Adipose tissue (tissue), 3 donors: ENCODE data around the gene MEGF9. TPM values are rescaled to one million over a fixed set of nuclear protein-coding genes. Genes with fewer than 3 reads are reported as not detected.
"Not testable (repeated sequence)": the region's sequence is repeated elsewhere in the genome, so short reads cannot be mapped to it uniquely, and the experiment has no call there.

Experiments used
- H3K27ac ChIP-seq: one replicate; pipeline ENCODE4 v1.5.1; 2013; ENCODE audit warnings: low read depth, low read length
- WGBS, 3 donors: extraction: QIAGEN DNeasy Blood & Tissue Kit; methylation state at CpG; one replicate each; pipeline ENCODE4 v1.1.7; 2013; 5-methylcytosine and 5-hydroxymethylcytosine counted together
- polyA plus RNA-seq, 3 donors: library from polyadenylated mRNA; stranded (reverse); fragments of 200-250 nt; gene quantifications; one replicate each; pipeline ENCODE4 v1.2.3, GENCODE V29; 2013
- donor health status: healthy with polysubstance abuse.
- donor health status: Bipolar disorder and iron deficiency.
- donor health status: healthy.

MEGF9 gene
- polyA plus RNA-seq, 3 donors = 3.9 to 8.0 (median 7.0) TPM

GRCh38 chr9:120642129-120642770 lies 72.0 kb downstream of the MEGF9 start:
- no peak overlapping the region for H3K27ac ChIP-seq
- WGBS, 3 donors = 94 to 96% (median 95%) methylated on average over 3 of the region's 3 CpGs

GRCh38 chr9:120640874-120641273 lies 73.4 kb downstream of the MEGF9 start:
- 95 to 100% (median 97%) methylated on average over 1 of the region's 1 CpG for WGBS, 3 donors
- H3K27ac ChIP-seq = not testable (repeated sequence)

GRCh38 chr9:120640380-120640779 lies 73.9 kb downstream of the MEGF9 start:
- H3K27ac ChIP-seq = no peak overlapping the region
- WGBS, 3 donors = 66 to 99% (median 99%) methylated on average over 2 of the region's 2 CpGs

- H3K27ac ChIP-seq = no peak overlapping the region
- WGBS, 3 donors = 90 to 94% (median 93%) methylated on average over 5 of the region's 5 CpGs
Observed at GRCh38 chr9:120637919-120638318, 76.4 kb downstream of the MEGF9 start.

GRCh38 chr9:120636194-120636957 lies 77.9 kb downstream of the MEGF9 start:
- 97% methylated on average over 24 to 25 of the region's 25 CpGs for WGBS, 3 donors
- H3K27ac ChIP-seq = no peak overlapping the region

GRCh38 chr9:120635011-120635410 lies 79.3 kb downstream of the MEGF9 start:
- H3K27ac ChIP-seq = no peak overlapping the region
- 97 to 100% (median 100%) methylated on average over 1 of the region's 1 CpG for WGBS, 3 donors

GRCh38 chr9:120630333-120630732 lies 83.9 kb downstream of the MEGF9 start:
- H3K27ac ChIP-seq = no peak overlapping the region

- WGBS, 3 donors = 90 to 98% (median 92%) methylated on average over 3 of the region's 3 CpGs
- not testable (repeated sequence) for H3K27ac ChIP-seq
Observed at GRCh38 chr9:120628925-120629497, 85.3 kb downstream of the MEGF9 start.

GRCh38 chr9:120628207-120628924 lies 85.9 kb downstream of the MEGF9 start:
- no peak overlapping the region for H3K27ac ChIP-seq
- WGBS, 3 donors = 57 to 78% (median 77%) methylated on average over 4 of the region's 4 CpGs

GRCh38 chr9:120627073-120627472 lies 87.2 kb downstream of the MEGF9 start:
- WGBS, 3 donors = 21 to 70% (median 63%) methylated on average over 2 of the region's 2 CpGs
- H3K27ac ChIP-seq = no peak overlapping the region

GRCh38 chr9:120626512-120626911 lies 87.8 kb downstream of the MEGF9 start:
- WGBS, 3 donors = 60 to 80% (median 71%) methylated on average over 1 of the region's 1 CpG

GRCh38 chr9:120625222-120625621 lies 89.0 kb downstream of the MEGF9 start:
- 82 to 95% (median 90%) methylated on average over 6 of the region's 6 CpGs for WGBS, 3 donors
- no peak overlapping the region for H3K27ac ChIP-seq

More at GRCh38 chr9:120626512-120626911, 87.8 kb downstream of the MEGF9 start:
- H3K27ac ChIP-seq = no peak overlapping the region

- no peak overlapping the region for H3K27ac ChIP-seq
Observed at GRCh38 chr9:120622790-120623189, 91.5 kb downstream of the MEGF9 start.

GRCh38 chr9:120621941-120622340 lies 92.3 kb downstream of the MEGF9 start:
- no peak overlapping the region for H3K27ac ChIP-seq
- 80 to 90% (median 88%) methylated on average over 1 of the region's 1 CpG for WGBS, 3 donors

GRCh38 chr9:120619751-120620655 lies 94.3 kb downstream of the MEGF9 start:
- WGBS, 3 donors = 39 to 51% (median 46%) methylated on average over 8 of the region's 8 CpGs
- H3K27ac ChIP-seq = no peak overlapping the region

GRCh38 chr9:120616966-120617935 lies 97.0 kb downstream of the MEGF9 start:
- no peak overlapping the region for H3K27ac ChIP-seq

- H3K27ac ChIP-seq = no peak overlapping the region
- WGBS, 3 donors = 90 to 97% (median 96%) methylated on average over 1 of the region's 1 CpG
Observed at GRCh38 chr9:120612218-120612617, 102.1 kb downstream of the MEGF9 start.
